KMS-11 (cell line): ENCODE results near the gene KANSL1.
"Not testable (repeated sequence)": the region's sequence is repeated elsewhere in the genome, so short reads cannot be mapped to it uniquely, and the experiment has no call there.

Experiments used
- H2AFZ ChIP-seq: fragments of 200-600 bp; sonication (generic); 2 replicates; pipeline ENCODE4 v1.6.1; 2016; ENCODE audit warnings: antibody characterized with exemption, mixed run types, low read depth
- H3K27ac ChIP-seq: fragments of 200-600 bp; sonication (generic); 2 replicates; pipeline ENCODE4 v1.6.1; 2016; ENCODE audit warnings: mild to moderate bottlenecking, mixed run types
- H3K27me3 ChIP-seq: fragments of 200-600 bp; sonication (generic); 2 replicates; pipeline ENCODE4 v1.6.1; 2017; ENCODE audit warnings: mild to moderate bottlenecking, low read depth, mixed run types, moderate library complexity; ENCODE audit not compliant: insufficient read depth
- H3K36me3 ChIP-seq: fragments of 200-600 bp; sonication (generic); 2 replicates; pipeline ENCODE4 v1.6.1; 2017; ENCODE audit warnings: mild to moderate bottlenecking, mixed run types; ENCODE audit not compliant: insufficient read depth
- H3K4me1 ChIP-seq: fragments of 200-600 bp; sonication (generic); 2 replicates; pipeline ENCODE4 v1.6.1; 2016; ENCODE audit warnings: mild to moderate bottlenecking, low read depth, mixed run types; ENCODE audit not compliant: poor library complexity, severe bottlenecking
- H3K4me2 ChIP-seq: fragments of 200-600 bp; sonication (generic); 2 replicates; pipeline ENCODE4 v1.7.0; 2016; ENCODE audit warnings: mild to moderate bottlenecking, mixed run types
- H3K4me3 ChIP-seq: fragments of 200-600 bp; sonication (generic); IDR thresholded peaks from 2 replicates; pipeline ENCODE4 v1.6.1; 2017; ENCODE audit warnings: low read depth, low read length, mixed read lengths; ENCODE audit not compliant: insufficient read depth
- H3K79me2 ChIP-seq: fragments of 200-600 bp; sonication (generic); 2 replicates; pipeline ENCODE4 v1.6.1; 2016; ENCODE audit warnings: low read depth, mixed run types; ENCODE audit not compliant: insufficient read depth
- H3K9ac ChIP-seq: fragments of 200-600 bp; sonication (generic); 2 replicates; pipeline ENCODE4 v1.6.1; 2016; ENCODE audit warnings: mild to moderate bottlenecking, mixed run types
- H4K20me1 ChIP-seq: fragments of 200-600 bp; sonication (generic); 2 replicates; pipeline ENCODE4 v1.6.1; 2016; ENCODE audit warnings: mild to moderate bottlenecking, mixed run types; ENCODE audit not compliant: insufficient read depth
- TF ChIP-seq, protein P1 (sequence below): fragments of 200-600 bp; sonication (generic); conservative IDR thresholded peaks from 2 replicates; pipeline ENCODE4 v1.6.1; 2017; ENCODE audit warnings: low read depth, mild to moderate bottlenecking, antibody characterized with exemption, low read length, moderate library complexity, mixed read lengths

The KANSL1 gene

DNA sequence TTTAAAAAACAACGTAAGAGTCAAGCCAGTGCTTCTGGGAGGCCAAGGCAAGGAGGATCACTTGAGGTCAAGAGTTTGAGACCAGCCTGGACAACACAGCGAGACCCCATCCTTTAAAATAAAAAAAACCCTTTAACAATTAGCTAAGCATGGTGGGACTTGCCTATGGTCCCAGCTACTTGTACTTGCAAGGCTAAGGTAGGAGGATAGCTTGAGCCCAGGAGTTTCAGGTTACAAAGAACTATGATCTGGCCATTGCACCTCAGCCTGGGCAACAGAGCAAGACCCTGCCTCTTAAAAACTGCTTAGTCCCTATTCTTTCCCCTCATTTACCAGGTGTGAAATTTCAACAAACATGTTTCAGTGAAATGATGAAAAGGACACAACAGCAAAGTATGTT is 104.6 kb downstream of the KANSL1 start:
- Histone ChIP-seq H3K4me3 (no peak overlapping the region), H3K27ac (no peak overlapping the region)

DNA sequence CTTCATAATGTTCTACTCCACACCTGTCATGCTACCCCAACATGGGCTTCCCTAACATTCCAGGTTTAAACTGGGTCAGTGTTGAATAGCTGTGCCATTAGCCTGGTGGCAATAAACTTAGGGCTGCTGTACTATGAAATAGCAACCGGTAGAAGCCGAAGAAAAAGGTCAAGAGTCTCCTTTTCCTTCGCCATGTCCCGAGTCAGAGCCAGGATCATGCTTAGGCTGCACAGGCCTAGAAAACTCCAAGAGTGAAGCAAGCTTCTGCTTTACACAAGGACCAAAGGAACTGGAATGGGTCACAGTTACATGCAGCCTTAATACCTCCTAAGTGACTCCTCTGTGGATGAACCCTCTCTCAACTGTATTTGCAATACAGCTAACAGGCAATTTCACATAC is 105.4 kb downstream of the KANSL1 start:
- H3K79me2 ChIP-seq = peaks cover 46% of the 10 kb centered on the region; the same call in 1 of the 2 replicates
- H3K27me3 ChIP-seq, H3K27ac ChIP-seq, H3K4me2 ChIP-seq, H3K4me1 ChIP-seq, H3K9ac ChIP-seq, H4K20me1 ChIP-seq, H3K4me3 ChIP-seq, H2AFZ ChIP-seq, H3K36me3 ChIP-seq: not testable (repeated sequence)

More for the DNA sequence above, 104.6 kb downstream of the KANSL1 start:
- Histone ChIP-seq H3K4me2 (no peak overlapping the region), H3K4me1 (peaks cover 9% of the 10 kb centered on the region), H3K9ac (no peak overlapping the region), H3K27me3 (no peaks in the 10 kb centered on the region), H3K79me2 (peaks cover 39% of the 10 kb centered on the region; the same call in 1 of the 2 replicates), H3K36me3 (no peaks in the 10 kb centered on the region), H4K20me1 (peaks cover 10% of the 10 kb centered on the region; the same call in 1 of the 2 replicates), H2AFZ (no peak overlapping the region)
- TF ChIP-seq, protein P1, sequence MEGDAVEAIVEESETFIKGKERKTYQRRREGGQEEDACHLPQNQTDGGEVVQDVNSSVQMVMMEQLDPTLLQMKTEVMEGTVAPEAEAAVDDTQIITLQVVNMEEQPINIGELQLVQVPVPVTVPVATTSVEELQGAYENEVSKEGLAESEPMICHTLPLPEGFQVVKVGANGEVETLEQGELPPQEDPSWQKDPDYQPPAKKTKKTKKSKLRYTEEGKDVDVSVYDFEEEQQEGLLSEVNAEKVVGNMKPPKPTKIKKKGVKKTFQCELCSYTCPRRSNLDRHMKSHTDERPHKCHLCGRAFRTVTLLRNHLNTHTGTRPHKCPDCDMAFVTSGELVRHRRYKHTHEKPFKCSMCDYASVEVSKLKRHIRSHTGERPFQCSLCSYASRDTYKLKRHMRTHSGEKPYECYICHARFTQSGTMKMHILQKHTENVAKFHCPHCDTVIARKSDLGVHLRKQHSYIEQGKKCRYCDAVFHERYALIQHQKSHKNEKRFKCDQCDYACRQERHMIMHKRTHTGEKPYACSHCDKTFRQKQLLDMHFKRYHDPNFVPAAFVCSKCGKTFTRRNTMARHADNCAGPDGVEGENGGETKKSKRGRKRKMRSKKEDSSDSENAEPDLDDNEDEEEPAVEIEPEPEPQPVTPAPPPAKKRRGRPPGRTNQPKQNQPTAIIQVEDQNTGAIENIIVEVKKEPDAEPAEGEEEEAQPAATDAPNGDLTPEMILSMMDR = no peak

GRCh38 chr17:46086821-46087220 is 106.4 kb downstream of the KANSL1 start:
- Histone ChIP-seq H3K9ac (no peak overlapping the region), H4K20me1 (peaks cover 10% of the 10 kb centered on the region), H3K27ac (no peak overlapping the region), H3K4me1 (peaks cover 9% of the 10 kb centered on the region), H2AFZ (no peak overlapping the region), H3K79me2 (peaks cover 52% of the 10 kb centered on the region; the same call in 1 of the 2 replicates), H3K4me3 (no peak overlapping the region), H3K36me3 (no peaks in the 10 kb centered on the region), H3K4me2 (no peak overlapping the region), H3K27me3 (no peaks in the 10 kb centered on the region)
- TF ChIP-seq, protein P1 = no peak

DNA sequence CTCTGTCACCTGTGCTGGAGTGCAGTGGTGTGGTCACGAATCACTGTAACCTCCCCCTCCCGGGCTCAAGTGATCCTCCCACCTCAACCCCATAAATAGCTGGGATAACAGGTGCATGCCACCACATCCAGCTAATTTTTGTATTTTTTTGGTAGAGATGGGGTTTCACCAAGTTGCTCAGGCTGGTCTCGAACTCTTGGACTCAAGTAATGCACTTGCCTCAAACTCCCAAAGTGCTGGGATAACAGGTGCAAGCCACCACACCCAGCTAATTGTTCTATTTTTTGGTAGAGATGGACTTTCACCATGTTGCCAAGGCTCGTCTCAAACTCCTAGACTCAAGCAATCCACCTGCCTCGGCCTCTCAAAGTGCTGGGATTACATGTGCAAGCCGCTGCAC is 107.7 kb downstream of the KANSL1 start:
- Histone ChIP-seq H3K27me3 (no peaks in the 10 kb centered on the region), H3K79me2 (peaks cover 51% of the 10 kb centered on the region; the same call in 1 of the 2 replicates), H3K4me2 (no peak overlapping the region), H2AFZ (no peak overlapping the region), H3K4me1 (peaks cover 16% of the 10 kb centered on the region), H3K4me3 (no peak overlapping the region), H3K36me3 (no peaks in the 10 kb centered on the region), H3K9ac (no peak overlapping the region), H4K20me1 (peaks cover 17% of the 10 kb centered on the region), H3K27ac (no peak overlapping the region)
- TF ChIP-seq, protein P1 = no peak

DNA sequence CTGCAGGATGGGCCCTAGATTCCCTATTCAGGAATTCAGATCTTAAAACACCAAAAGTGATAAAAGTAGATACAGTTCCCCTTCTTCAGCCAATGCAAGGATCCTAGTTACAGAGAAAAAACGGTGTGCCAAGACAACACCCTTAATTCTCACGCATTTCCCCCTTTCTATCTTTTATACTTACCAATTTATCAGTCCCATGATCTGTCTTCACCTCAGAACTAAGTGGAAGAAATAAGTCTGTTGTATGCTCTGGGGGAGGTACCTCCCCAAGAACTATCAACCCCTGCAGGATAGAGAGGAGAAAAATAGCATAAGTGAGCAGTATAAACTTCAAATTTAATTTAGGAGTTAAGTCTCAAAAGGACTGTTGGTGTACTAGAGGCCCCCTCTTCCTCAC is 111.0 kb downstream of the KANSL1 start:
- H3K36me3 ChIP-seq = no peaks in the 10 kb centered on the region; the same call in 1 of the 2 replicates
- H3K79me2 ChIP-seq = peaks cover 48% of the 10 kb centered on the region; the same call in 1 of the 2 replicates
- TF ChIP-seq, protein P1 = no peak

More for the DNA sequence above, 111.0 kb downstream of the KANSL1 start:
- Histone ChIP-seq H3K9ac (no peak overlapping the region), H4K20me1 (peaks cover 10% of the 10 kb centered on the region; the same call in 1 of the 2 replicates), H3K27ac (no peak overlapping the region; the same call in 1 of the 2 replicates), H3K27me3 (no peaks in the 10 kb centered on the region), H3K4me1 (peaks cover 16% of the 10 kb centered on the region), H2AFZ (no peak overlapping the region), H3K4me3 (no peak overlapping the region), H3K4me2 (no peak overlapping the region)
